Omental fat pad (tissue), 4 donors: ENCODE data around the gene OPRD1. TPM values are rescaled to one million over a fixed set of nuclear protein-coding genes. Genes with fewer than 3 reads are reported as not detected.
"Not testable (repeated sequence)": the region's sequence is repeated elsewhere in the genome, so short reads cannot be mapped to it uniquely, and the experiment has no call there.

Experiments
- ATAC-seq: fragments of 150-250 bp; one replicate; pipeline ENCODE4 v1.9.1; 2016; ENCODE audit warnings: mild to moderate bottlenecking, moderate library complexity; ENCODE audit not compliant: low FRiP score
- DNase-seq: peaks from one replicate; pipeline ENCODE4 v3.0.0-alpha.2; 2019; ENCODE audit warnings: low spot score
- total RNA-seq, 4 donors: library from RNA; depleted of rRNA; stranded (reverse); fragments of >200 nt; gene quantifications; one replicate each; pipeline ENCODE4 v1.1.0, GENCODE V29; 2016
- TF ChIP-seq, protein P1 (sequence below), 3 donors: fragments of 450-650 bp; IDR thresholded peaks; one replicate each; pipeline ENCODE4 v1.5.1; 2016 to 2017; ENCODE audit warnings: antibody characterized with exemption in 3 of 3, mild to moderate bottlenecking in 3 of 3, moderate library complexity in 2 of 3

The OPRD1 gene
- total RNA-seq, 4 donors from 2014 or later, result not detected

DNA sequence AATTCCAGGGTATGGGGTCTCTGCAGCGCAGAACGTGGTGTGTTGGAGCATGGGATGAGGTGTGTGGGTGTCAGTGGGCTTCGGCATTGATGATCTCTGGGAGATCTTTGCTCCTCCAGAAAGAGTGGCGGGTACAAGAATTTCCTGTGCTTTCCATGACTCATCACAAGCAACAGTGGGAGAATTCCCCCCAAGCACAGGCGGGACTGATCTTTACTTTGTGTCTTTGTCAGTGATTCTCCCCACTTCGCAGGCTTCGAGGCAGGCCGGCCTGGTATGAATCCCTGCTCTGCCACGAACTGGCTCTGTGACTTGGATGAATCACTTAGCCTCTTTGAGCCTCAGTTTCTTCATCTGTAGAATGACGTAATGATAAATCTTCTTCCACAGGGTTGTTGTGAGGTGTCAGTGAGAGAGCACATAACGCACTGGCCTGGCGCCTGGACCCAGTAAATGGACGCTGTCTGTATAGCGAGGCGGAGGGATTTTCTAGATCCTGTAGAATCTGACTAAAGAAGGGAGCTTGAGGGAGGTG lies 2.0 kb downstream of the OPRD1 start:
- DNase-seq (no peak), ATAC-seq (no peak)
- TF ChIP-seq, protein P1, sequence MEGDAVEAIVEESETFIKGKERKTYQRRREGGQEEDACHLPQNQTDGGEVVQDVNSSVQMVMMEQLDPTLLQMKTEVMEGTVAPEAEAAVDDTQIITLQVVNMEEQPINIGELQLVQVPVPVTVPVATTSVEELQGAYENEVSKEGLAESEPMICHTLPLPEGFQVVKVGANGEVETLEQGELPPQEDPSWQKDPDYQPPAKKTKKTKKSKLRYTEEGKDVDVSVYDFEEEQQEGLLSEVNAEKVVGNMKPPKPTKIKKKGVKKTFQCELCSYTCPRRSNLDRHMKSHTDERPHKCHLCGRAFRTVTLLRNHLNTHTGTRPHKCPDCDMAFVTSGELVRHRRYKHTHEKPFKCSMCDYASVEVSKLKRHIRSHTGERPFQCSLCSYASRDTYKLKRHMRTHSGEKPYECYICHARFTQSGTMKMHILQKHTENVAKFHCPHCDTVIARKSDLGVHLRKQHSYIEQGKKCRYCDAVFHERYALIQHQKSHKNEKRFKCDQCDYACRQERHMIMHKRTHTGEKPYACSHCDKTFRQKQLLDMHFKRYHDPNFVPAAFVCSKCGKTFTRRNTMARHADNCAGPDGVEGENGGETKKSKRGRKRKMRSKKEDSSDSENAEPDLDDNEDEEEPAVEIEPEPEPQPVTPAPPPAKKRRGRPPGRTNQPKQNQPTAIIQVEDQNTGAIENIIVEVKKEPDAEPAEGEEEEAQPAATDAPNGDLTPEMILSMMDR (IDR thresholded peaks at IDR 0.05), result no peak

DNA sequence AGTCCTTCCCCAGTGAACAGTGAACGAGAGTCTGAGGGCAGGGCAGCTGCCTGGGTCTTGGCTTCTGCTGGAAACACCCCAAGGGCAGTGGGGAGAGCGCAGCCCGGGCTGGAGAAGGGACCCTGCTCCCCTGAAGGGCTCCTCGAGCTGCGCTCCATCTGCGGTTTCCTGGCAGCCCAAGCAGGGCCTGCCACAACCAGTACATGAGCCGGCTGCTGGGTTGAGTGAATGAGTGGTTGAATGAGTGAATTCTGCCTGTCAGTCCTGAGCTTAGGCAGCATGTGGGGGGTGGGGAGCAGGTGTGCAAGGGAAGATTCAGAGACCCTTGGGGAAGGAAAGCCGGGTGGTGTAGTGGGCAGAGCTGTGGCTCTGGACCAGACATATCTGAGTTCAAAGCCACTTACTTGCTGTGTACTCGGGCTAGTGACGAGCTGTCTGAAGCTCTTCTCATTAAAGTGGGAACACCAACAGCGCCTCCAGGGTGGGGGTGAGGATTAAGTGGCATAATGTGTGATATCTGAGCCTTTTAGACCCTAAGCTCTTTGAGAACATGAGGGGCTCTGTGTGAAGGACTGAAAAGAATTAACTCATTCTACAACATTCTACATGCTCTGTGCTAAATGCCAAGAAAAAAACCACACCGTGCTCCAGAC lies 3.7 kb downstream of the OPRD1 start:
- no peak for ATAC-seq
- no peak for DNase-seq
- TF ChIP-seq, protein P1 (IDR thresholded peaks at IDR 0.05), result no peak

DNA sequence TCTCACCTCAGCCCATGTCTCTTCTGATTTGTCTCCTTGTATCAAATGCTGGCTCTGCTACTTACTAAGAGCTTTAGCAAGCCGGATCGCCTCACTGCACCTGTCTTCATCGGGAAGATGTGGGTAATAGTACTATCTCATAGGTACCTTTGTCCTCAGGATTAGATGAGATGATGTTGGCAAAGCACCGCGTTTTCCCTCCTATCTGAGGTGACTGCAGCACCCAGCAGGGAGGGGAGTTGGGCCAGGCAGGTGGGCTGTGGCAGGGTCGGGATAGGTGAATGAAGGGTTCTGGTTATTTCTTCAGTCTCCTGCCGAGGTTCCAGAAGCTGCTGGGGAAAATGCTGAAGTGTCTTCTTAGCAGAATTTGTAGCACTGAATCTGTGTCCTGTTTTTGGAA lies 5.2 kb downstream of the OPRD1 start:
- no peak for ATAC-seq
- DNase-seq, result no peak
- TF ChIP-seq, protein P1 (IDR thresholded peaks at IDR 0.05), result no peak

DNA sequence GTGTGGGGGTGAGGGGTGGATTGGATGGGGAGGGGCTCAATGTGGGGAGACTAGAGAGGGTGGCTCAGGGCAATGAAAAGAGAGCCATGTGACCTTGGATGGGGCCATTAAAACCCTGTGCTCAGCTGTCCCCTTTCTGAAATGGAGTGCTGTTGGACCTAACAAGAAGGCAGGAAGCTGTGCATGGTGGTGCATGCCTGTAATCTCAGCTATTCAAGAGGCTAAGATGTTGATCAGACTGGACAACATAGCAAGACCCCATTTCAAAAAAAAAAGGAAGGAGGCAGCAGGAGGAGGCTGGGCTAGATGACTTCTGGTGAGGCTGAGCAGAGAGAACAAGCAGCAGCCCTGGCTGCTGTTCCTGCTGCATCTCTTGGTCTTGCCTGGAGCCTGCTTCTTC lies 7.0 kb downstream of the OPRD1 start:
- no peak for ATAC-seq

DNA sequence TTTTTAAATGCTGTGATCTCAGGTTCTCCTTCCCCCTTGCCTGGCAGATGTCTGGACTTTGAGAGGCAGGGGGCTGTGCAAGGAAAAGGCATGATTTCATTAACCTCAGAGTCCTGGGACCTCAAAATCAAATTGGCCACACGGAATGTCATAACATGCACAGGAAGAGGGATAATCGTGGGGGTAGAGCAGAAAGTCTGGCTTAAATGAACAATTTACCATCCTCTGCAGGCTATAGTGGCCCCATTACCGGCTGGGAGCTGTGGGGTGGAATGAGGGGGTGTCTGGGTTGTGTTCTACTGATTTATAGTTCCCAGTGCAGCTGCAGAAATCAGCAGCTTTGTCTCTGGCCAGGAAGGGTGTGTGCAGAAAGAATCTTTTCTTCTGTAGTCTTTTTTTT lies 10.8 kb downstream of the OPRD1 start:
- ATAC-seq, result no peak
- TF ChIP-seq, protein P1 (IDR thresholded peaks at IDR 0.05), result no peak
- DNase-seq, result no peak

More for the DNA sequence above, 7.0 kb downstream of the OPRD1 start:
- TF ChIP-seq, protein P1 (IDR thresholded peaks at IDR 0.05), result no peak
- no peak for DNase-seq

DNA sequence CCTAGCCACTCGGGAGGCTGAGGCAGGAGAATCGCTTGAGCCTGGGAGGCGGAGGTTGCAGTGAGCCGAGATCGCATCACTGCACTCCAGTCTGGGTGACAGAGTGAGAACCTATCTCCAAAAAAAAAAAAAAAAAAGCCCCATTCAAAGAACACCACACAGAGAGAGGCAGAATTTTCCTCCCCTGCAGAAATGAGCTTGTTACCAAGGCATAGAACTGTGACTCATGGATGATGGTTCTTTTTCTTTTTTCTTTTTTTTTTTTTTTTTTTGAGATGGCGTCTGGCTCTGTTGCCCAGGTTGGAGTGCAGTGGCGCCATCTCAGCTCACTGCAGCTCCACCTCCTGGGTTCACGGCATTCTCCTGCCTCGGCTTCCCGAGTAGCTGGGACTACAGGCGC lies 12.1 kb downstream of the OPRD1 start:
- not testable (repeated sequence) for DNase-seq, ATAC-seq

DNA sequence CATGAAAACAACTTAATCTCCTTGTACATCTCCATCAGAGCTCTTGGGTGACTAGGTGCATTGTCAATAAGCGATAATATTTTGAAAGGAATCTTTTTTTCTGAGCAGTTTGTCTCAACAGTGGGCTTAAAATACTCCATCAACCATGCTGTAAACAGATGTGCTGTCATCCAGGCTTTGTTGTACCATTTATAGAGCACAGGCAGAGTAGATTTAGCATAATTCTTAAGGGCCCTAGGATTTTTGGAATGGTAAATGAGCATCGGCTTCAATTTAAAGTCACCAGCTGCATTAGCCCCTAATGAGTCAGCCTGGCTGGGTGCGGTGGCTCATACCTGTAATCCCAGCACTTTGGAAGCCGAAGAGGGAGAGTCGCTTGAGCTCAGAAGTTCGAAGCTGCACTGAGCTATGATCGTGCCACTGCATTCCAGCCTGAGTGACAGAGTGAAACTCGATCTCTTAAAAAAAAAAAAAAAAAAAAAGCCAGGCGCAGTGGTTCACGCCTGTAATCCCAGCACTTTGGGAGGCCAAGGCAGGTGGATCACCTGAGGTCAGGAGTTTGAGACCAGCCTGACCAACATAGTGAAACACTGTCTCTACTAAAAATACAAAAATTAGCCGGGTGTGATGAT lies 16.4 kb downstream of the OPRD1 start:
- DNase-seq, ATAC-seq: not testable (repeated sequence)

DNA sequence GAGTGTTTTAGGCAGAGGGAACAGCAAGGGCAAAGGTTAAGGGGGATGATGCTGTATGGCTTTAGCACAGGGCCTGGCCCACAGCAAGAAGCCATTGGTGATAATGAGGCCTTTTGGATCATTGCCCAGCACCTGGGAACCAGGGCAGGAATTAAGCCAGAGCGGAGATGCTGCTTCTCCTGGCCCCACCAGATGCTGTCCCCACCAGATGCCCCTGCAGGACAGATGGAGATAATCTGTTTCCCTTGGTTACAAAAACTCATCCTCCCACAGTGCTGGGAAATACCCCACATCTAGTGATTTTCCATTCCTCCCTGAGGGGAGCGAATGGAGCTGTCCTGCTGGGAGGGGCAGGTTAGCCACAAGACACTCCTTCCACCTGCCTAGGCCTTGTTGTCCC lies 18.8 kb downstream of the OPRD1 start:
- ATAC-seq (no peak), DNase-seq (no peak)
- TF ChIP-seq, protein P1 (IDR thresholded peaks at IDR 0.05), result no peak
